Activated CD4-positive, CD25-positive, alpha-beta regulatory T cell treated with anti-CD3 and anti-CD28 coated beads, Interleukin-2, amount 50 U/mL, for 24 hours (primary cell): ENCODE measurements around the gene NRROS.
A peak's percentile ranks its signal among the peaks of the same experiment; 100 is the strongest.

Experiments
- ATAC-seq, 2 donors: fragments of 150-1000 bp; cut with Tn5 transposase; one replicate each; pipeline ENCODE4 v1.10.0; 2021; ENCODE audit warnings: mild to moderate bottlenecking in 1 of 2, moderate library complexity in 1 of 2

NRROS gene

DNA sequence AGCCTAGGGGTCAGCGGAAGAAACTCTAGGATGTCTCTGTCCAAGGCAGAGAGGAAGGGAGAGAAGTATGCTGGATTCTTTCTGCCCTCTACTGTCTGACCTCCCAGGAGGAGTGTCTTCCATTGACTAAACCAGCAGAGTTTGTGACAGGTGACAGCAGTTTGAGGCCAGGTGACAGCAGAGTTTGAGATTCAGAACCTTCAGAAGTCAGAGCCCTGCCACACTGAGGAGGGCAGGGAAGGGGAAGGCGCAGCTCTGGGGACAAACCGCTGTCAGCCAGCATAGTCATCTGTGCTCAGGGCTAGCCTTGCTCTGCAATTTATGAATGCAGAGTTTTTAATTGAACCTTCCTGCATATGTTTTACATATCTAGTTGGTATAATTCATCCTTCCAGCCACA lies 12.3 kb downstream of the NRROS start:
- no peak for ATAC-seq

DNA sequence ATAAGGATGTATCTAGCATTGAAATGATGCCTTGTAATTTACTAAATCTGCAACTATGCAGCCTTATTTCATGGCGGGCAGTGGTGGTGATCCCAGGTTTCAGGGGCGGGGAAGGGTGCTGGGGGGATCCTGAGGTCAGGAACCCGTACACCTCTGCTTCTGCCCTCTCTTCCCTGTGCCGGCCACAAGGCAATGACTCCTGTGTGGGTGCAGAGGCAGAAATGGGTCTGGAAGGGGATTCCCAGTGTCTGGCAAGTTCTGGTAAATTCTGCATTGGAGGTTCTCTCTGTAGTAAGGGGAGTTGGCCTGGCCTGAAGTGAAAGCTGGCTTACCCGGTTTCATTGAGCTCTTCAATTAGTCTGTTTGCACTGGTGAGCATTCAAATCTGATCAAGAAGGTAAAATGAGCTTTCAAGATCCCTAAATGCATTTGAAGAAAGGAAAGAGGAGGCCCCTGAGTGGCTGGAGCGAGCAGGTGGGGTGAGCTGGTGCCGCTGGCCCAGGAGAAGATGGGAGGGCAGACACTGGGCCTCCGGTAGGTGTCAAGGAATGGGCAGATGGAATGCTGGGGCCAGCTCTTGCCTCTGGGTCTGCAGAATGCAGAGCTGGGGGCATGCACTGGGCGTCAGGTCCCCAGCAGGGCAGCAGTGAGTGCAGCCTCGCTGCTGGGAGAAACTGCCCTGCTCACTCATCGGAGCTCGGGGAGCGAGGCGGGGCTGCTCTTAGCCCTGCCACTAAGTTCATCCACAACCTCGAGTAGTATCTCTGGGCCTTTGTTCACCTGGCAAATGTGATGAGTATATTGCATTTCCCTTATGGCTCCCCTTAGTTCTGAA lies 13.7 kb downstream of the NRROS start:
- no peak for ATAC-seq

DNA sequence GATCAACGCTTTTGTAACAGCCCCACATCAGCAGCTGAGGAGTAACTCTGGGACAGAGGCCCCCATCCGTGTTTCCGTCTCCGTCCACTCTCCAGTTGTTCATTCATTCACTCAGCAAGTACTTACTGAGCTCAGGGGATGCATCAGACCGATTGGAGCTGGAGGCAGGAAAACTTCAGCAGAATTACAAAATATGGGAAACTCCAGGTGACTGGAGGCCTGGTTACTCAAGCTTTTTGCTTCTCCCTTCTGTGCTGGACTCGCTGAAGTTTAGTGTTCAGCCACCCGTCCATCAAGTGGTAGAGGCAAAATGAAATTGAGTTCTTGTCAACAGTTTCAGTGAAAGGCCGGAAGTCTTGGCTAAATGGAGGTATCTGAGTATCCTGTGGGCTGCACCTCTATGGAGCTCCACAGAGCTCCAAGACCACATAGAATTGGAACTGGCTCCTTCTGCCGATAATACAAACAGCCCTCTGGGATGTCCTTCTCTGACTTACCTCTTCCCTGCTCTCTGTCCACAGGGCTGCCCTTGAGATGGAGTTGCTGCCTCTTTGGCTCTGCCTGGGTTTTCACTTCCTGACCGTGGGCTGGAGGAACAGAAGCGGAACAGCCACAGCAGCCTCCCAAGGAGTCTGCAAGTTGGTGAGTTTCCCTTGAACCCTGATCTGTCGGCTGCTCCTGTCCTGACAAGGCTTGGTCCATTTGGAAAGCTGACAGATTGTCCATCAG lies 14.7 kb downstream of the NRROS start:
- no peak for ATAC-seq

DNA sequence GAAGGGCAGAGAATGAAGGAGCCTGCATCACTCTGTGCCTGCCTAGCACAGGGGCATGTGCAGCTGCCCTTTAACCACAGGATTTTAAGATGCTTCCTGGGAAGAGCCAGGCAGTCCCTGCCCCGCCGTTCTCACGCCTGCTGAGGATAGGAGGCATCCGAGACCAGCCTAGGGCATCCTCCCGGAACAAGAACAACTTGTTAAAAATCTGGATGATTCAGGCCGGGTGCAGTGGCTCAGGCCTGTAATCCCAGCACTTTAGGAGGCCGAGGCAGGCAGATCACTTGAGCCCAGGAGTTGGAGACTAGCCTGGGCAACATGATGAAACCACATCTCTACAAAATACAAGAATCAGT lies 15.2 kb downstream of the NRROS start:
- ATAC-seq, result no peak

DNA sequence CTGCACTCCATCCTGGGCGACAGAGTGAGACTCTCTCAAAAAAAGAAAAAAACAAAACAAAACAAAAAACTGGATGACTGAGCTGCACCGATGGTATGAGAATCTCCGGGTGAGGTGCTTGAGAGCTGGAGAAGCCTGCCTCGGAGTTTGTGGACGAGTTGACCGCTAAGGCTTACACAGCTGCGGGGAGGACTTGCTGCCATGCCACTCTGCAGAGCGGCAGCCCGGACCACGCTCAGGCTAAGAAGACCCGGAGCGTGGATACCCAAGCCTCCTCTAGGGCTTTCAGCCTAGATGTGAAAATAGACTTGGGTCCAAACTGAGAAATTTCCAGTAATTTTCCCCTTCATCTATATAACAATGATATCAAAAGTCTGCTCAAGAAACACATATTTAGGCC lies 16.0 kb downstream of the NRROS start:
- no peak for ATAC-seq

DNA sequence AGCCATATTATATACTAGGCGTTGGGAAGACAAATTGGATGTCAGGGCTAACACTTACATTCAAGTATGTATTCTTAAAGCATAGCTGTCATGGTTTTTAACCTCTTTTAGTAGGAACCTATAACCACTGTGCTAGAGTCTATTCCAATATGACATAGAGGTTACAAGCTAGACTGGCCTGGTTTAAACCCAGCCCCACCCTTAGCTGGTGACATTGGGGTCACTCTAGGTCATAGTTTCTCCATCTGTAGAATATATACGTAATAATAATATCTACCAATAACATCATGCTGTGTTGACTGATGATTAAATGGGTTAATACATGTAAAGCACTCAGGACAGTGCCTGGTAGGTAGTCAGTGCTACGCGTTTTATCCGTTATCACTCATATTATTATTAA lies 16.7 kb downstream of the NRROS start:
- ATAC-seq, result no peak

DNA sequence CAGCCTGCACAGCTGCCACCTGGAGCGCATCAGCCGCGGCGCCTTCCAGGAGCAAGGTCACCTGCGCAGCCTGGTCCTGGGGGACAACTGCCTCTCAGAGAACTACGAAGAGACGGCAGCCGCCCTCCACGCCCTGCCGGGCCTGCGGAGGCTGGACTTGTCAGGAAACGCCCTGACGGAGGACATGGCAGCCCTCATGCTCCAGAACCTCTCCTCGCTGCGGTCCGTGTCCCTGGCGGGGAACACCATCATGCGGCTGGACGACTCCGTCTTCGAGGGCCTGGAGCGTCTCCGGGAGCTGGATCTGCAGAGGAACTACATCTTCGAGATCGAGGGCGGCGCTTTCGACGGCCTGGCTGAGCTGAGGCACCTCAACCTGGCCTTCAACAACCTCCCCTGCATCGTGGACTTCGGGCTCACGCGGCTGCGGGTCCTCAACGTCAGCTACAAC lies 20.4 kb downstream of the NRROS start:
- no peak for ATAC-seq

DNA sequence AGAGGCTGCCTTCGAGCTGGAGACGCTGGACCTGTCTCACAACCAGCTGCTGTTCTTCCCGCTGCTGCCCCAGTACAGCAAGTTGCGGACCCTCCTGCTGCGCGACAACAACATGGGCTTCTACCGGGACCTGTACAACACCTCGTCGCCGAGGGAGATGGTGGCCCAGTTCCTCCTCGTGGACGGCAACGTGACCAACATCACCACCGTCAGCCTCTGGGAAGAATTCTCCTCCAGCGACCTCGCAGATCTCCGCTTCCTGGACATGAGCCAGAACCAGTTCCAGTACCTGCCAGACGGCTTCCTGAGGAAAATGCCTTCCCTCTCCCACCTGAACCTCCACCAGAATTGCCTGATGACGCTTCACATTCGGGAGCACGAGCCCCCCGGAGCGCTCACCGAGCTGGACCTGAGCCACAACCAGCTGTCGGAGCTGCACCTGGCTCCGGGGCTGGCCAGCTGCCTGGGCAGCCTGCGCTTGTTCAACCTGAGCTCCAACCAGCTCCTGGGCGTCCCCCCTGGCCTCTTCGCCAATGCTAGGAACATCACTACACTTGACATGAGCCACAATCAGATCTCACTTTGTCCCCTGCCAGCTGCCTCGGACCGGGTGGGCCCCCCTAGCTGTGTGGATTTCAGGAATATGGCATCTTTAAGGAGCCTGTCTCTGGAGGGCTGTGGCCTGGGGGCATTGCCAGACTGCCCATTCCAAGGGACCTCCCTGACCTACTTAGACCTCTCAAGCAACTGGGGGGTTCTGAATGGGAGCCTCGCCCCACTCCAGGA lies 21.1 kb downstream of the NRROS start:
- no peak for ATAC-seq

DNA sequence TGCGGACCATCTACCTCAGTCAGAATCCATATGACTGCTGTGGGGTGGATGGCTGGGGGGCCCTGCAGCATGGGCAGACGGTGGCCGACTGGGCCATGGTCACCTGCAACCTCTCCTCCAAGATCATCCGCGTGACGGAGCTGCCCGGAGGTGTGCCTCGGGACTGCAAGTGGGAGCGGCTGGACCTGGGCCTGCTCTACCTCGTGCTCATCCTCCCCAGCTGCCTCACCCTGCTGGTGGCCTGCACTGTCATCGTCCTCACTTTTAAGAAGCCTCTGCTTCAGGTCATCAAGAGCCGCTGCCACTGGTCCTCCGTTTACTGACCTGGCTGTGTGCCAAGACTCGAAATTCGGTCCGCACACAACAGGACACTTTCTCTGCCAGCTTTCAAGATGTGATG lies 21.9 kb downstream of the NRROS start:
- no peak for ATAC-seq

DNA sequence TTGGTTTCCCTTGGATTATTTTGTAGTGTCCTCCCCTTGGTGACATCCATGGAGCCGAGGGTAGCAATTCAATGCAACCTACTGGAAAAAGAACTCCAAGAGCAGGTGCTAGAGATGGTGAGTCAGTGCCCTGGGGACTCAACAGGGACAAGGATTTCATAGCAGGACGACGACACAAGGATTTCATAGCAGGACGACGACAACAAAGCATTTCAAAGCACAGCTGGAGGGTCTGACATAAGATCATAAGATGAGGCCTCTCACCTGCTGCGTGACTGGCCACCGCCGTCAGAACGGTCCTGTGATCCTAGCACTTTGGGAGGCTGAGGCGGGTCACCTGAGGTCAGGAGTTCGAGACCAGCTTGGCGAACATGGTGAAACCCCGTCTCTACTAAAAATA lies 22.5 kb downstream of the NRROS start:
- ATAC-seq, result no peak

DNA sequence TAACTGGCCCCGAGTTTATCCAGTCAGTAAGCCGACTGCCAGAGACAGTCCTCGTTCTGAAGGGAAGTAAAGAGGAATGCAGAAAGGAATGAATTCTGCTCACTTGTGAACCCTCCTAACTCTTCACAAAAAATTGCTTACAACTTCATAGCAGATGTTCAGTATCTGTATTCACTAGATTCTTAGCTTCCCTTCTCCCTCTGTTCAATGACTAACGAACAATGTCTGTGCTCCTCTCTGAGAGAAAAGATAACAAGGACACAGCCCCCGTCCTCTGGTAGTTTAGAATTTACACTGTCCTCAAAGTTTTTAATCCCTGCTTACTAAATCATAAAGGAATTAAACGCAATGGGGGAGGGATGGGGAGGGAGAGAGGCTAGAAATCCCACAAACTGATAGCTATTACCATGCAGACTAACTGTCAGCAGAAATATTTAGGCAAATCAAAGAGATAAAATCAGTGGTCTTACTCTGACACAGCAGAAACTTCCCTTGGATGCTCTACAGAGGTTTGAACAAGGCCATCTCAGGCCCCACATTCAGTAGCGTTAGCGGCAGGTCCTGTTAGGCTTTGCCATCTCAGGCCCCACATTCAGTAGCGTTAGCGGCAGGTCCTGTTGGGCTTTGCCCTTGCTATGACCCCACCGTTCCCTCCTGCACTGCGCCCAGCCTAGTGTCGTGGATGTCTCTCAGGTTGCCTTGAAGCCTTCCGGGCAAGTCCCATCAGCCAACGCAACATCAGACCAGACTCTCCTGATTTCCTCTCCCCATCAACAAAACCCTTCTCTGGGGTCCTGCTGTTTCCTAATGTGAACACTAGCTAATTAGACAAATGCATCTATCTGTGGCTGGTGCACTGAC lies 23.4 kb downstream of the NRROS start:
- no peak for ATAC-seq

DNA sequence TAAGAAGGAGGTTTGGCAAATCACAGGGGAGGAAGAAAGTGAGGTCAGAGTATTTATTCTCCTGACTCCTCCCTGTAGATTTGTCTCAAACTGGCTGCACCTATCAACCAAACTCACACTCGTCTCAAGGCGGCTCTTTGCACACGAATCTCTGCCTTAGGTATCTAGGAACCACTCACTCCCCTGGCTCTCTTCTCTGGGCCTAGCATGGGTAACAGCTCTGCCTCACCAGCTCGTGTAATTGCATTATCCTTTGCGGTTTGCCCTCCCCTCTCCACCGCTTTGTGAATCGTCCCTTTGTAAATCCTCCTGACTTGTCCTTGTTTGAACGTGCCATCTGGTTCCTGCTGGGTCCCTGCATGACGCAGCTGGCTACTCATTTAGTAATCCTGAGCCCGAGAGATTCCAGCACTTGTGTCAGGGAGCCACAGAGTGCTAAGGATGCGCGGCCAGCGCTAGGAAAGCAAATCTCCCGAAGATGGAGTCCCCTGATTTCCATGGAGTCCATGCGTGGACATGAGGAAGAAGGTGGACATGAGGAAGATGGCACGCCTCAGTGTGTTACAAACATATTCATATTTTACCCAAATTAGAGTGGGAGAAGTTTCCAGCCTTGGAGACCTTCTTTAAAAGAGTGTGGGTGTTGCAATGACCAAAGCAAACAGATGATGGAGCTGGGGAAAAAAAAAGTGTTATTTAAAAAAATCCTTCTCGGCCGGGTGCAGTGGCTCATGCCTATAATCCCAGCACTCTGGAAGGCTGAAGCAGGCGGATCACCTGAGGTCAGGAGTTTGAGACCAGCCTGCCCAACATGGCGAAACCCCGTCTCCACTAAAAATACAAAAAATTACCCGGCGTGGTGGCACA lies 26.7 kb downstream of the NRROS start:
- no peak for ATAC-seq

DNA sequence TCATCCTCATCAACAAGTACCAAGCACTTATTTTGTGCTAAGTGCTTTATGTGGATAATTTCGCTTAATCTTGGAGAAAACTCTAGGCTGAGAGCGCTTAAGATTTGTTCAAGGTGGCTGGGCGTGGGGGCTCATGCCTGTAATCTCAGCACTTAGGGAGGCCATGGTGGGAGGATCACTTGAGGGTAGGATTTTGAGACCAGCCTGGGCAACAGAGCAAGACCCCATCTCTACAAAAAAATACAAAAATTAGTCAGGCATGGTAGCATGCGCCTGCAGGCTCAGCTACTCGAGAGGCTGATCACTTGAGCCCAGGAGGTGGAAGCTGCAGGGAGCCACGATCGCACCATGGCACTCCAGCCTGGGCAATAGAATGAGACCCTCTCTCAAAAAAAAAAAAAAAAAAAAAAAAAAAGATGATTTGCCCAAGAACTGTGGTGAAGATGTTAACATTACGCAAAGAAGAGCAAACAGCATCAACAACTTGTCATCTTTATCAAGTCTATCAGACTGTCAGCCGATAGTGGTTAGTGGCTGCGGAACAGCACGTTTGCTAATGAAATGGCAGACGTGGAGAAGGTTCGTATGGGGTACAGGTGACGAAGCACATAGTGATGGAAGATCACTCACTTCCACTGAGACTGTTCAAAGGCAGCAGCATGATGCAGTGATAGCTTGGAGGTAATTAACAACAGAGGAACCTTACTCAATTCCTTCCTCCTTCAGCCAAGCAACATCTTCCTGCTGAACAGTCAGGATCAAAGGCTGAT lies 27.7 kb downstream of the NRROS start:
- no peak for ATAC-seq

DNA sequence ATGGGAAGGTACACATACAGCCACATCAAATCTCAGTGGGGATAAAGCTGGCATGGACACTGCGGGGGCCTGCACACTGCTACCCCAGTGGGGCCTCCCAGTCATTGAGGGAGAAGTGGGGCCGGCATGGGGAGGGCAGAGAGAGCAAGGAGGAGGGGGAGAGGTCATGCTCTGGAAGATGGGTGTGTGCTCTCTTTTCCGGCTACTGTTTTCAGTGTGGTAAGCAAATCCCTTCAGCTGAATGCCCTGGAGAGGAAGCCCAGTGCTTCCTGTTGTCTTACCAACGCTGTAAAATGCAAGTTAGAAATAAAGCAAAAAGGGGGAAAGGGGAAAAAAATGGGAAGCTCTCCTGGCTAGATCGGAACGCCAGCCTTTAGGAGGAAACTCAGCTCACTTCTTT lies 30.8 kb downstream of the NRROS start:
- ATAC-seq, result no peak

DNA sequence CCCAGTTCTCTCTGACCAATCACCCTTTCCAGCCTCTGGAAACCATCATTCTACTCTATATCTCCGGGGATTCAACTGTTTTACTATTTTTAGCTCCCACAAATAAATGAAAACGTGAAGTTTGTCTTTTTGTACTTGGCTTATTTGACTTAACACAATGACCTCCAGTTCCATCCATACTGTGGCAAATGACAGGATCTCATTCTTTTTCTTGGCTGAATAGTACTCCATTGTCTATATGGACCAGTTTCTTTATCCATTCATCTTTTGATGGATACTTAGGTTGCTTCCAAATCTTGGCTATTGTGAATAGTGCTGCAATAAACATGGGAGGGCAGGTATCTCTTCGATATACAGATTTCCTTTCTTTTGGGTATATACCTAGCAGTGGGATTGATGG lies 34.1 kb downstream of the NRROS start:
- ATAC-seq, result no peak

DNA sequence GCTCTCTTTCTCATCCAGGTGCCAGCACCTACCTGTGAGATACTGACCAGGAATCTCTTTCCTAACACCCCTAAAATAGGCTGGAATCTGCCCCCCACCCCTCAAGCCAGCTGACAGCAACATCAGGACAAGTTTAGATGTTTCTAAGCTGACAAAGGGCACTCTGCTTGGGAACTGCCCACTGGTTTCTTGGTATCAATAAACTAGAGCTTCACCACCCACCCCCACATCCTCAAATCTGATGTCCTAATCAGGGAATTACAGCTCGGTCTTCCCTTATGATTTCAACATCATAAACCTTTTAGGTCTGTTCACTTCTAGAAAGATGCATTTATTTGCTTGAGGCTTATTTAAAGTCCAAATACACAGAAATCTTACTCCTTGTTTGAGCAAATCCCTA lies 37.9 kb downstream of the NRROS start:
- ATAC-seq, result no peak

DNA sequence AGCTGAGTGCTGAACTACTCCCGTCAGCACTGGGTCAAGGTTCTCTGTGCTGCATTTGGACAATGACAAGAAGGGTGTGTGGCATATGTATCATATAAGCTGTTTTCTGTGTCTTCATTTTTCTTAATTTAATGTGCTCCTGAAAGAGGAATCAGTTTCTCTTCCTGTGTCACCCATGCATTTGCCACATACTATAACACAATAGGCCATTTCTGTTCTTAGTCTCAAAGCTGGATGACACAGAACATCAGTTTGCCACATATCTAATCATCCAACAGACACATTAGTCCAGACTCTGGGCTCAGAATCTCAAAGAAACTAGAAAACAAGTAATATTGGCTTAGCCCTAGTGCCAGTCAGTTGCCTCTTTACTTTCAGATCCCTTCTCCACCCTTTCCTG lies 38.4 kb downstream of the NRROS start:
- no peak for ATAC-seq

DNA sequence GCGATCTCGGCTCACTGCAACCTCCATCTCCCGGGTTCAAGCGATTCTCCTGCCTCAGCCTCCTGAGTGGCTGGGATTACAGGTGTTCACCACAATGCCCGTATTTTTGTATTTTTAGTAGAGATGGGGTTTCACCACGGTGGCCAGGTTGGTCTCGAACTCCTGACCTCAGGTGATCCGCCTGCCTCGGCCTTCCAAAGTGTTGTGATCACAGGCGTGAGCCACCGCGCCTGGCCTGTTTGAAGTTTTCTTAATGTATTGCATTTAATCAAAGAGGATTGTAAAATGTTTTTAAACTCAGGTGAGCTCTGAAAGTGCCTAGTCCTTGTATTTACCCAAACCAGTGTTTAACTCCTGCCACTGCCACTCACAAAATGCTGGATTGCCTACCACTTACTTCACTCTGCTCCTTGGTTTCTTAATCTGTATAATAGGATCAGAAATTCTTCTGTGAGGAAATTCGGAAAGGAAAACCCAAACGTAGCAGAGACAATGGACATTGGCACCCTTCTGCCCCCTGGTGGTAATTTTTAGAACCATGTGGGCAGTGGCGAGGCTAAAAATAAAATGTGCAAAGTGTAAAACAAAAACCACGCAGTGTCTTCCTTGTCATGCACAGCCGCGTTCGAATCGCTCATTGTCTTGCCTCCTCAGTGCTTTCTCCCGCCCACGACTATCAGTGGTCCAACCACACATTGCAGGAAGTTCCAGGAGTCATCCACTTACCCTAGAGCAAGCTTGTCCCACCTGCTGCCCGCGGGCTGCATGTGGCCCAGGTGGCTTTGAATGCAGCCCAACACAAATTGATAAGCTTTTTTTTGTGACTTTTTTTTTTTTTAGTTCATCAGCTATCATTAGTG lies 45.3 kb downstream of the NRROS start:
- peak; percentile 70 to 78 for ATAC-seq

DNA sequence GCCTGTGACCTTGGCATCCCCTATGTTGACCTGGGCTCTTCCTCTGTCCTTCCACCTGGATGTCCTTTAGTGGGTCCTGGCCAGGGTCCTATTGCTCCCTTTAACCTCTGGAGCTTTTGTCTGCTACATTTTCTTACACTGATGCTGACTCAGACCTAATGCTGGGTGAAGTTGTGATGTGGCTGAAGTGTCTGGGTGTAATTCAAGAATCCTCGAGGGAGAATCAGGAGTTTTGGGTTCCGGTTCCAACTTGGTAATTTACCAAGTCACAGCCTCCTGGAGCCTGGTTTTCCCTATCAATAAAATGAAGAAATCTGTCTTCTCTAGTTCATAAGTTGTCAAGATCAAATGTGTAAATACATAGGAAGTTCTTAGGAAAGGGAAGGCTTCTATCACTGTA lies 46.9 kb downstream of the NRROS start:
- no peak for ATAC-seq

DNA sequence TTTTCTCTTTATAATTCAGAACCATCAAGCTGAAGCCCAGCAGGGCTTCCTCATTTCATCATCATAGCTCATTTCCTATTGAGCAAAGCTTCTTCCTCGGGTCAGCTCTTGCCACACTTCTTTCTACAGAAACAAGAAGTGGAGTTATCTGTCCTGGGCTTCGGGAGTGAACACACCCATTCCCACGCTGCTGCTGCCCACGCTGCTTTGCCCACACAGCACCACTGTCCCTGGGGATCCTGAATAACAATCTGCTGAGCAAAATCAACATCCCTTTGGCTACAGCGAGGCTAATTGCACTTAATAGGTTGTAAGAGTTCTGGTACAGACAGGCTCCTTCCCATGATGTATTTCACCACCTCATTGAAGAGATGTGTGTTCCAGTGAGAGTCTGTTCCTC lies 48.9 kb downstream of the NRROS start:
- ATAC-seq, result no peak
